HG03354 (cell line): Measurements from ENCODE around the gene EID3.
"Not testable (repeated sequence)": the region's sequence is repeated elsewhere in the genome, so short reads cannot be mapped to it uniquely, and the experiment has no call there.

Source experiments
- ATAC-seq: cut with Tn5 transposase; IDR thresholded peaks from one replicate; pipeline ENCODE4 v1.9.1; 2021; ENCODE audit warnings: mild to moderate bottlenecking; ENCODE audit not compliant: unreplicated experiment, poor library complexity, severe bottlenecking

The EID3 gene

GRCh38 chr12:104286516-104287482, 16.7 kb upstream of the EID3 start:
- peak; percentile 92 for ATAC-seq

- ATAC-seq: peak; percentile 63
Measured at GRCh38 chr12:104288635-104289274, 14.8 kb upstream of the EID3 start.

GRCh38 chr12:104290320-104290719, 13.2 kb upstream of the EID3 start:
- ATAC-seq: no peak

- no peak for ATAC-seq
Measured at GRCh38 chr12:104290855-104291254, 12.7 kb upstream of the EID3 start.

- no peak for ATAC-seq
Measured at GRCh38 chr12:104291867-104292524, 11.5 kb upstream of the EID3 start.

GRCh38 chr12:104292872-104293794, 10.4 kb upstream of the EID3 start:
- ATAC-seq: no peak

- ATAC-seq: not testable (repeated sequence)
Measured at GRCh38 chr12:104294158-104294859, 9.2 kb upstream of the EID3 start.

GRCh38 chr12:104294927-104295668, 8.4 kb upstream of the EID3 start:
- no peak for ATAC-seq

GRCh38 chr12:104295954-104296353, 7.6 kb upstream of the EID3 start:
- ATAC-seq: no peak

GRCh38 chr12:104296718-104297117, 6.8 kb upstream of the EID3 start:
- no peak for ATAC-seq

- ATAC-seq: no peak
Measured at GRCh38 chr12:104297477-104298113, 5.9 kb upstream of the EID3 start.

- ATAC-seq: no peak
Measured at GRCh38 chr12:104299842-104300481, 3.6 kb upstream of the EID3 start.

- no peak for ATAC-seq
Measured at GRCh38 chr12:104304261-104305009, 896 bp downstream of the EID3 start.

GRCh38 chr12:104305349-104305748, 1.8 kb downstream of the EID3 start:
- ATAC-seq: no peak

GRCh38 chr12:104306376-104306775, 2.8 kb downstream of the EID3 start:
- no peak for ATAC-seq

- ATAC-seq: no peak
Measured at GRCh38 chr12:104306943-104307654, 3.6 kb downstream of the EID3 start.
